ENCODE results near the gene FRK.
"Not testable (repeated sequence)": the region's sequence is repeated elsewhere in the genome, so short reads cannot be mapped to it uniquely, and the experiment has no call there.

Gene FRK

GRCh38 chr6:115972679-115973078, 88.0 kb downstream of the FRK start:
- DNase-seq = no peak
- WGBS (ENCODE audit: extremely low coverage, insufficient coverage, low lambda C conversion rate) = no CpG with 5 or more reads among the region's 2 CpGs

GRCh38 chr6:115971785-115972184, 88.9 kb downstream of the FRK start:
- Histone ChIP-seq H4K8ac (ENCODE audit: low read depth, low read length) (no peak overlapping the region), H3K9ac (ENCODE audit: low read length) (no peak overlapping the region), H2BK120ac (ENCODE audit: low read depth, low read length) (no peak overlapping the region), H3K27ac (ENCODE audit: low read depth, low read length) (no peak overlapping the region), H3K4me3 (ENCODE audit: low read length) (no peak overlapping the region), H2BK5ac (ENCODE audit: low read length) (no peak overlapping the region), H3K27me3 (ENCODE audit: insufficient read depth, low read length, poor library complexity) (no peaks in the 10 kb centered on the region), H4K5ac (ENCODE audit: low read length) (no peak overlapping the region), H3K18ac (ENCODE audit: low read length) (no peak overlapping the region), H2BK15ac (replicated peaks; ENCODE audit: low read depth) (no peak overlapping the region), H3K4me1 (ENCODE audit: control insufficient read depth, low read depth, low read length) (no peaks in the 10 kb centered on the region), H3K79me2 (ENCODE audit: control insufficient read depth, insufficient read depth, low read length) (no peaks in the 10 kb centered on the region), H3K36me3 (ENCODE audit: control insufficient read depth, insufficient read depth, low read length) (no peaks in the 10 kb centered on the region), H3K79me1 (ENCODE audit: low read length) (no peaks in the 10 kb centered on the region), H3K56ac (ENCODE audit: low read length) (no peak overlapping the region), H2AK5ac (ENCODE audit: low read length) (no peak overlapping the region), H3K23ac (ENCODE audit: low read length) (no peak overlapping the region), H3K4ac (ENCODE audit: low read depth, low read length) (no peak overlapping the region), H3K4me2 (ENCODE audit: low read length) (no peak overlapping the region)
- DNase-seq = no peak
- WGBS (ENCODE audit: extremely low coverage, insufficient coverage, low lambda C conversion rate) = no CpG with 5 or more reads among the region's 2 CpGs

More at GRCh38 chr6:115972679-115973078, 88.0 kb downstream of the FRK start:
- Histone ChIP-seq H2BK15ac (replicated peaks; ENCODE audit: low read depth) (no peak overlapping the region), H3K79me2 (ENCODE audit: control insufficient read depth, insufficient read depth, low read length) (no peaks in the 10 kb centered on the region), H3K18ac (ENCODE audit: low read length) (no peak overlapping the region), H3K4me3 (ENCODE audit: low read length) (no peak overlapping the region), H3K4me1 (ENCODE audit: control insufficient read depth, low read depth, low read length) (no peaks in the 10 kb centered on the region), H3K4ac (ENCODE audit: low read depth, low read length) (no peak overlapping the region), H3K27ac (ENCODE audit: low read depth, low read length) (no peak overlapping the region), H2BK5ac (ENCODE audit: low read length) (no peak overlapping the region), H3K79me1 (ENCODE audit: low read length) (no peaks in the 10 kb centered on the region), H3K23ac (ENCODE audit: low read length) (no peak overlapping the region), H2AK5ac (ENCODE audit: low read length) (no peak overlapping the region), H3K27me3 (ENCODE audit: insufficient read depth, low read length, poor library complexity) (no peaks in the 10 kb centered on the region), H3K9ac (ENCODE audit: low read length) (no peak overlapping the region), H3K36me3 (ENCODE audit: control insufficient read depth, insufficient read depth, low read length) (no peaks in the 10 kb centered on the region), H3K4me2 (ENCODE audit: low read length) (no peak overlapping the region), H4K8ac (ENCODE audit: low read depth, low read length) (no peak overlapping the region), H3K56ac (ENCODE audit: low read length) (no peak overlapping the region), H4K5ac (ENCODE audit: low read length) (no peak overlapping the region), H2BK120ac (ENCODE audit: low read depth, low read length) (no peak overlapping the region)

GRCh38 chr6:115969930-115970273, 90.8 kb downstream of the FRK start:
- H3K4me2 ChIP-seq (ENCODE audit: low read length) = no peak overlapping the region
- H3K36me3 ChIP-seq (ENCODE audit: control insufficient read depth, insufficient read depth, low read length) = no peaks in the 10 kb centered on the region
- no peak overlapping the region for H2AK5ac ChIP-seq (ENCODE audit: low read length)
- no peaks in the 10 kb centered on the region for H3K27me3 ChIP-seq (ENCODE audit: insufficient read depth, low read length, poor library complexity)
- H3K56ac ChIP-seq (ENCODE audit: low read length) = no peak overlapping the region
- DNase-seq = no peak
- no peak overlapping the region for H3K18ac ChIP-seq (ENCODE audit: low read length)
- no peak overlapping the region for H3K4me3 ChIP-seq (ENCODE audit: low read length)
- no peaks in the 10 kb centered on the region for H3K4me1 ChIP-seq (ENCODE audit: control insufficient read depth, low read depth, low read length)
- no peak overlapping the region for H3K23ac ChIP-seq (ENCODE audit: low read length)
- no peak overlapping the region for H2BK5ac ChIP-seq (ENCODE audit: low read length)
- H2BK15ac ChIP-seq (replicated peaks; ENCODE audit: low read depth) = no peak overlapping the region
- H3K4ac ChIP-seq (ENCODE audit: low read depth, low read length) = no peak overlapping the region
- H3K79me1 ChIP-seq (ENCODE audit: low read length) = no peaks in the 10 kb centered on the region
- no peak overlapping the region for H4K5ac ChIP-seq (ENCODE audit: low read length)
- H3K9ac ChIP-seq (ENCODE audit: low read length) = no peak overlapping the region
- H3K79me2 ChIP-seq (ENCODE audit: control insufficient read depth, insufficient read depth, low read length) = no peaks in the 10 kb centered on the region
- no peak overlapping the region for H2BK120ac ChIP-seq (ENCODE audit: low read depth, low read length)
- H3K27ac ChIP-seq (ENCODE audit: low read depth, low read length) = no peak overlapping the region
- H4K8ac ChIP-seq (ENCODE audit: low read depth, low read length) = no peak overlapping the region

- H3K79me1 ChIP-seq (ENCODE audit: low read length) = no peaks in the 10 kb centered on the region
- H2AK5ac ChIP-seq (ENCODE audit: low read length) = no peak overlapping the region
- no peaks in the 10 kb centered on the region for H3K36me3 ChIP-seq (ENCODE audit: control insufficient read depth, insufficient read depth, low read length)
- no peak overlapping the region for H2BK15ac ChIP-seq (replicated peaks; ENCODE audit: low read depth)
- no peaks in the 10 kb centered on the region for H3K79me2 ChIP-seq (ENCODE audit: control insufficient read depth, insufficient read depth, low read length)
- H3K18ac ChIP-seq (ENCODE audit: low read length) = peak overlapping the region; percentile 60
- no peak overlapping the region for H4K8ac ChIP-seq (ENCODE audit: low read depth, low read length)
- no peak overlapping the region for H3K27ac ChIP-seq (ENCODE audit: low read depth, low read length)
- H2BK120ac ChIP-seq (ENCODE audit: low read depth, low read length) = no peak overlapping the region
- no peak overlapping the region for H4K5ac ChIP-seq (ENCODE audit: low read length)
- H3K27me3 ChIP-seq (ENCODE audit: insufficient read depth, low read length, poor library complexity) = no peaks in the 10 kb centered on the region
- peak overlapping the region; percentile 36 for H3K4ac ChIP-seq (ENCODE audit: low read depth, low read length)
- no peak overlapping the region for H3K4me2 ChIP-seq (ENCODE audit: low read length)
- no CpG with 5 or more reads among the region's 7 CpGs for WGBS (ENCODE audit: extremely low coverage, insufficient coverage, low lambda C conversion rate)
- H3K9ac ChIP-seq (ENCODE audit: low read length) = no peak overlapping the region
- H3K4me1 ChIP-seq (ENCODE audit: control insufficient read depth, low read depth, low read length) = no peaks in the 10 kb centered on the region
- H3K56ac ChIP-seq (ENCODE audit: low read length) = peak overlapping the region; percentile 22
- no peak overlapping the region for H3K4me3 ChIP-seq (ENCODE audit: low read length)
- no peak overlapping the region for H2BK5ac ChIP-seq (ENCODE audit: low read length)
- no peak overlapping the region for H3K23ac ChIP-seq (ENCODE audit: low read length)
- peak; percentile 73 for DNase-seq
These were observed 91.3 kb downstream of the FRK start for GRCh38 chr6:115969207-115969929.

DNA sequence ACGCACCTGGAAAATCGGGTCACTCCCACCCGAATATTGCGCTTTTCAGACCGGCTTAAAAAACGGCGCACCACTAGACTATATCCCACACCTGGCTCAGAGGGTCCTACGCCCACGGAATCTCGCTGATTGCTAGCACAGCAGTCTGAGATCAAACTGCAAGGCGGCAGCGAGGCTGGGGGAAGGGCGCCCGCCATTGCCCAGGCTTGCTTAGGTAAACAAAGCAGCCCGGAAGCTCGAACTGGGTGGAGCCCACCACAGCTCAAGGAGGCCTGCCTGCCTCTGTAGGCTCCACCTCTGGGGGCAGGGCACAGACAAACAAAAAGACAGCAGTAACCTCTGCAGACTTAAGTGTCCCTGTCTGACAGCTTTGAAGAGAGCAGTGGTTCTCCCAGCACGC, 100.4 kb downstream of the FRK start:
- not testable (repeated sequence) for H2BK15ac ChIP-seq (replicated peaks; ENCODE audit: low read depth); H3K9ac ChIP-seq (ENCODE audit: low read length); H3K27ac ChIP-seq (ENCODE audit: low read depth, low read length); H3K56ac ChIP-seq (ENCODE audit: low read length); DNase-seq; H4K5ac ChIP-seq (ENCODE audit: low read length); H2BK5ac ChIP-seq (ENCODE audit: low read length); H2BK120ac ChIP-seq (ENCODE audit: low read depth, low read length); H3K79me1 ChIP-seq (ENCODE audit: low read length); H3K4me1 ChIP-seq (ENCODE audit: control insufficient read depth, low read depth, low read length); H3K4me2 ChIP-seq (ENCODE audit: low read length); H3K23ac ChIP-seq (ENCODE audit: low read length); H3K27me3 ChIP-seq (ENCODE audit: insufficient read depth, low read length, poor library complexity); H4K8ac ChIP-seq (ENCODE audit: low read depth, low read length); H2AK5ac ChIP-seq (ENCODE audit: low read length); H3K4ac ChIP-seq (ENCODE audit: low read depth, low read length); H3K18ac ChIP-seq (ENCODE audit: low read length); H3K4me3 ChIP-seq (ENCODE audit: low read length); H3K36me3 ChIP-seq (ENCODE audit: control insufficient read depth, insufficient read depth, low read length); H3K79me2 ChIP-seq (ENCODE audit: control insufficient read depth, insufficient read depth, low read length)
- no CpG with 5 or more reads among the region's 17 CpGs for WGBS (ENCODE audit: extremely low coverage, insufficient coverage, low lambda C conversion rate)

GRCh38 chr6:115958958-115959357, 101.7 kb downstream of the FRK start:
- H3K79me1 ChIP-seq (ENCODE audit: low read length) = no peaks in the 10 kb centered on the region
- no peak overlapping the region for H4K8ac ChIP-seq (ENCODE audit: low read depth, low read length)
- H4K5ac ChIP-seq (ENCODE audit: low read length) = no peak overlapping the region
- no peak overlapping the region for H3K27ac ChIP-seq (ENCODE audit: low read depth, low read length)
- no peak overlapping the region for H2BK15ac ChIP-seq (replicated peaks; ENCODE audit: low read depth)
- DNase-seq = no peak
- H3K4me3 ChIP-seq (ENCODE audit: low read length) = no peak overlapping the region
- H2AK5ac ChIP-seq (ENCODE audit: low read length) = no peak overlapping the region
- H3K4me1 ChIP-seq (ENCODE audit: control insufficient read depth, low read depth, low read length) = no peaks in the 10 kb centered on the region
- no peaks in the 10 kb centered on the region for H3K36me3 ChIP-seq (ENCODE audit: control insufficient read depth, insufficient read depth, low read length)
- H3K4me2 ChIP-seq (ENCODE audit: low read length) = no peak overlapping the region
- no peak overlapping the region for H3K18ac ChIP-seq (ENCODE audit: low read length)
- H2BK5ac ChIP-seq (ENCODE audit: low read length) = no peak overlapping the region
- H3K9ac ChIP-seq (ENCODE audit: low read length) = no peak overlapping the region
- no peaks in the 10 kb centered on the region for H3K27me3 ChIP-seq (ENCODE audit: insufficient read depth, low read length, poor library complexity)
- no peak overlapping the region for H3K23ac ChIP-seq (ENCODE audit: low read length)
- H3K4ac ChIP-seq (ENCODE audit: low read depth, low read length) = no peak overlapping the region
- no peak overlapping the region for H3K56ac ChIP-seq (ENCODE audit: low read length)
- WGBS (ENCODE audit: extremely low coverage, insufficient coverage, low lambda C conversion rate) = no CpG with 5 or more reads among the region's 3 CpGs
- H3K79me2 ChIP-seq (ENCODE audit: control insufficient read depth, insufficient read depth, low read length) = no peaks in the 10 kb centered on the region
- H2BK120ac ChIP-seq (ENCODE audit: low read depth, low read length) = no peak overlapping the region

Data from mesendoderm (in vitro differentiated cells).